Measurements from ENCODE around the gene COL16A1. TPM values are rescaled to one million over a fixed set of nuclear protein-coding genes. Genes with fewer than 3 reads are reported as not detected.

The COL16A1 gene
- total RNA-seq, 1 donor from 2014 or later: 53.5 TPM

GRCh38 chr1:31731049-31731565 lies 27.3 kb upstream of the COL16A1 start:
- Mint-ChIP-seq H3K27me3 (no peaks in the 10 kb centered on the region), H3K4me1 (ENCODE audit: unreplicated experiment) (no peaks in the 10 kb centered on the region)

GRCh38 chr1:31730336-31731048 lies 26.7 kb upstream of the COL16A1 start:
- Mint-ChIP-seq H3K4me1 (ENCODE audit: unreplicated experiment) (no peaks in the 10 kb centered on the region), H3K4me3 (no peak overlapping the region), H3K27me3 (no peaks in the 10 kb centered on the region), H3K27ac (no peak overlapping the region), H3K9me3 (no peaks in the 10 kb centered on the region), H3K36me3 (no peaks in the 10 kb centered on the region)
- no peak for TF ChIP-seq CTCF (conservative IDR thresholded peaks at IDR 0.05)
- no peak for DNase-seq (ENCODE audit: extremely low spot score, unreplicated experiment)

More at GRCh38 chr1:31731049-31731565, 27.3 kb upstream of the COL16A1 start:
- H3K27ac Mint-ChIP-seq: no peak overlapping the region
- TF ChIP-seq CTCF (conservative IDR thresholded peaks at IDR 0.05): no peak
- DNase-seq (ENCODE audit: extremely low spot score, unreplicated experiment): no peak
- H3K36me3 Mint-ChIP-seq: no peaks in the 10 kb centered on the region
- H3K9me3 Mint-ChIP-seq: no peaks in the 10 kb centered on the region
- H3K4me3 Mint-ChIP-seq: no peak overlapping the region

- Mint-ChIP-seq H3K27me3 (no peaks in the 10 kb centered on the region), H3K27ac (no peak overlapping the region), H3K9me3 (no peaks in the 10 kb centered on the region), H3K36me3 (no peaks in the 10 kb centered on the region), H3K4me1 (ENCODE audit: unreplicated experiment) (peaks cover 8% of the 10 kb centered on the region), H3K4me3 (no peak overlapping the region)
- no peak for TF ChIP-seq CTCF (conservative IDR thresholded peaks at IDR 0.05)
- DNase-seq (ENCODE audit: extremely low spot score, unreplicated experiment): no peak
Observed at GRCh38 chr1:31727849-31728248, 24.0 kb upstream of the COL16A1 start.

GRCh38 chr1:31727195-31727594 lies 23.4 kb upstream of the COL16A1 start:
- peaks cover 8% of the 10 kb centered on the region for H3K4me1 Mint-ChIP-seq (ENCODE audit: unreplicated experiment)
- H3K36me3 Mint-ChIP-seq: no peaks in the 10 kb centered on the region
- H3K27me3 Mint-ChIP-seq: peaks cover 5% of the 10 kb centered on the region
- H3K4me3 Mint-ChIP-seq: no peak overlapping the region
- no peaks in the 10 kb centered on the region for H3K9me3 Mint-ChIP-seq
- no peak overlapping the region for H3K27ac Mint-ChIP-seq
- no peak for TF ChIP-seq CTCF (conservative IDR thresholded peaks at IDR 0.05)
- DNase-seq (ENCODE audit: extremely low spot score, unreplicated experiment): no peak

GRCh38 chr1:31726715-31727114 lies 22.9 kb upstream of the COL16A1 start:
- no peak for DNase-seq (ENCODE audit: extremely low spot score, unreplicated experiment)
- no peaks in the 10 kb centered on the region for H3K9me3 Mint-ChIP-seq
- no peaks in the 10 kb centered on the region for H3K36me3 Mint-ChIP-seq
- no peak overlapping the region for H3K4me3 Mint-ChIP-seq
- no peak for TF ChIP-seq CTCF (conservative IDR thresholded peaks at IDR 0.05)
- H3K27me3 Mint-ChIP-seq: peaks cover 8% of the 10 kb centered on the region
- H3K27ac Mint-ChIP-seq: no peak overlapping the region
- H3K4me1 Mint-ChIP-seq (ENCODE audit: unreplicated experiment): peaks cover 8% of the 10 kb centered on the region
